Ishikawa (cell line): ENCODE data around the gene PLAGL1.

ENCODE experiments used
- CEBPB ChIP-seq: IDR thresholded peaks from 2 replicates; pipeline ENCODE4 v1.6.1; 2012
- CREB1 ChIP-seq: IDR thresholded peaks from 2 replicates; pipeline ENCODE4 v1.6.1; 2012; ENCODE audit warnings: low read depth
- EGR1 ChIP-seq: IDR thresholded peaks from 2 replicates; pipeline ENCODE4 v1.6.1; 2012
- EP300 ChIP-seq: IDR thresholded peaks from 2 replicates; pipeline ENCODE4 v1.6.1; 2012; ENCODE audit warnings: borderline replicate concordance
- FOXM1 ChIP-seq: IDR thresholded peaks from 2 replicates; pipeline ENCODE4 v1.6.1; 2012; ENCODE audit warnings: low read depth, borderline replicate concordance
- NFIC ChIP-seq: IDR thresholded peaks from 2 replicates; pipeline ENCODE4 v1.6.1; 2012
- RAD21 ChIP-seq: IDR thresholded peaks from 2 replicates; pipeline ENCODE4 v1.6.1; 2012; ENCODE audit warnings: low read depth
- TAF1 ChIP-seq: IDR thresholded peaks from 2 replicates; pipeline ENCODE4 v1.6.1; 2012; ENCODE audit warnings: low read depth, mild to moderate bottlenecking
- TCF12 ChIP-seq: IDR thresholded peaks from 2 replicates; pipeline ENCODE4 v1.6.1; 2012; ENCODE audit warnings: low read depth
- TEAD4 ChIP-seq: IDR thresholded peaks from 2 replicates; pipeline ENCODE4 v1.6.1; 2012
- YY1 ChIP-seq: IDR thresholded peaks from 2 replicates; pipeline ENCODE4 v1.6.1; 2012; ENCODE audit warnings: low read depth
- ZBTB7A ChIP-seq: IDR thresholded peaks from 2 replicates; pipeline ENCODE4 v1.6.1; 2012; ENCODE audit warnings: low read depth
- TF ChIP-seq, protein P1 (sequence below): IDR thresholded peaks from 2 replicates; pipeline ENCODE4 v1.6.1; 2012; ENCODE audit warnings: low read depth, mild to moderate bottlenecking
- TF ChIP-seq, protein P2 (sequence below): IDR thresholded peaks from 2 replicates; pipeline ENCODE4 v1.6.1; 2012
- TF ChIP-seq, protein P3 (sequence below): IDR thresholded peaks from 2 replicates; pipeline ENCODE4 v1.6.1; 2012

Gene PLAGL1

DNA sequence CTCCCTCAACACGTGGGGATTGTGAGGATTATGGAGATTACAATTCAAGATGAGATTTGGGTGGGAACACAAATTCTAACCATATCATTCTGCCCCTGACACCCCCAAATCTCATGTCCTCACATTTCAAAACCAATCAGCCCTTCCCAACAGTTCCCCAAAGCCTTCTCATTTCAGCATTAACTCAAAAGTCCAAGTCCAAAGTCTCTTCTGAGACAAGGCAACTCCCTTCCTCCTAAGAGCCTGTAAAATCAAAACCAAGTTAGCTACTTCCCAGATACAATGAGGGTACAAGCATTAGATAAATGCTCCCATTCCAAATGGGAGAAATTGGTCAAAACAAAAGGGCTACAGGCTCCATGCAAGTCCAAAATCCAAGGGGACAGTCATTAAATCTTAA, 39.6 kb upstream of the PLAGL1 start:
- no peak for TF ChIP-seq EP300
- no peak for TF ChIP-seq ZBTB7A
- TF ChIP-seq, protein P1, sequence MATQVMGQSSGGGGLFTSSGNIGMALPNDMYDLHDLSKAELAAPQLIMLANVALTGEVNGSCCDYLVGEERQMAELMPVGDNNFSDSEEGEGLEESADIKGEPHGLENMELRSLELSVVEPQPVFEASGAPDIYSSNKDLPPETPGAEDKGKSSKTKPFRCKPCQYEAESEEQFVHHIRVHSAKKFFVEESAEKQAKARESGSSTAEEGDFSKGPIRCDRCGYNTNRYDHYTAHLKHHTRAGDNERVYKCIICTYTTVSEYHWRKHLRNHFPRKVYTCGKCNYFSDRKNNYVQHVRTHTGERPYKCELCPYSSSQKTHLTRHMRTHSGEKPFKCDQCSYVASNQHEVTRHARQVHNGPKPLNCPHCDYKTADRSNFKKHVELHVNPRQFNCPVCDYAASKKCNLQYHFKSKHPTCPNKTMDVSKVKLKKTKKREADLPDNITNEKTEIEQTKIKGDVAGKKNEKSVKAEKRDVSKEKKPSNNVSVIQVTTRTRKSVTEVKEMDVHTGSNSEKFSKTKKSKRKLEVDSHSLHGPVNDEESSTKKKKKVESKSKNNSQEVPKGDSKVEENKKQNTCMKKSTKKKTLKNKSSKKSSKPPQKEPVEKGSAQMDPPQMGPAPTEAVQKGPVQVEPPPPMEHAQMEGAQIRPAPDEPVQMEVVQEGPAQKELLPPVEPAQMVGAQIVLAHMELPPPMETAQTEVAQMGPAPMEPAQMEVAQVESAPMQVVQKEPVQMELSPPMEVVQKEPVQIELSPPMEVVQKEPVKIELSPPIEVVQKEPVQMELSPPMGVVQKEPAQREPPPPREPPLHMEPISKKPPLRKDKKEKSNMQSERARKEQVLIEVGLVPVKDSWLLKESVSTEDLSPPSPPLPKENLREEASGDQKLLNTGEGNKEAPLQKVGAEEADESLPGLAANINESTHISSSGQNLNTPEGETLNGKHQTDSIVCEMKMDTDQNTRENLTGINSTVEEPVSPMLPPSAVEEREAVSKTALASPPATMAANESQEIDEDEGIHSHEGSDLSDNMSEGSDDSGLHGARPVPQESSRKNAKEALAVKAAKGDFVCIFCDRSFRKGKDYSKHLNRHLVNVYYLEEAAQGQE: no peak
- no peak for TF ChIP-seq TEAD4
- TF ChIP-seq, protein P2, sequence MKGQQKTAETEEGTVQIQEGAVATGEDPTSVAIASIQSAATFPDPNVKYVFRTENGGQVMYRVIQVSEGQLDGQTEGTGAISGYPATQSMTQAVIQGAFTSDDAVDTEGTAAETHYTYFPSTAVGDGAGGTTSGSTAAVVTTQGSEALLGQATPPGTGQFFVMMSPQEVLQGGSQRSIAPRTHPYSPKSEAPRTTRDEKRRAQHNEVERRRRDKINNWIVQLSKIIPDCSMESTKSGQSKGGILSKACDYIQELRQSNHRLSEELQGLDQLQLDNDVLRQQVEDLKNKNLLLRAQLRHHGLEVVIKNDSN: no peak
- no peak for TF ChIP-seq CREB1
- no peak for TF ChIP-seq YY1
- no peak for TF ChIP-seq EGR1
- no peak for TF ChIP-seq RAD21
- TF ChIP-seq TAF1: no peak
- no peak for TF ChIP-seq CEBPB
- TF ChIP-seq, protein P3, sequence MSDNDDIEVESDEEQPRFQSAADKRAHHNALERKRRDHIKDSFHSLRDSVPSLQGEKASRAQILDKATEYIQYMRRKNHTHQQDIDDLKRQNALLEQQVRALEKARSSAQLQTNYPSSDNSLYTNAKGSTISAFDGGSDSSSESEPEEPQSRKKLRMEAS: no peak

- TF ChIP-seq EGR1 (no peak), YY1 (no peak), TCF12 (no peak), EP300 (no peak), NFIC (no peak), CREB1 (no peak), TAF1 (no peak), FOXM1 (no peak)
- TF ChIP-seq, protein P1: no peak
- TF ChIP-seq, protein P2: no peak
These were observed 28.8 kb upstream of the PLAGL1 start for GRCh38 chr6:144036835-144037195.

DNA sequence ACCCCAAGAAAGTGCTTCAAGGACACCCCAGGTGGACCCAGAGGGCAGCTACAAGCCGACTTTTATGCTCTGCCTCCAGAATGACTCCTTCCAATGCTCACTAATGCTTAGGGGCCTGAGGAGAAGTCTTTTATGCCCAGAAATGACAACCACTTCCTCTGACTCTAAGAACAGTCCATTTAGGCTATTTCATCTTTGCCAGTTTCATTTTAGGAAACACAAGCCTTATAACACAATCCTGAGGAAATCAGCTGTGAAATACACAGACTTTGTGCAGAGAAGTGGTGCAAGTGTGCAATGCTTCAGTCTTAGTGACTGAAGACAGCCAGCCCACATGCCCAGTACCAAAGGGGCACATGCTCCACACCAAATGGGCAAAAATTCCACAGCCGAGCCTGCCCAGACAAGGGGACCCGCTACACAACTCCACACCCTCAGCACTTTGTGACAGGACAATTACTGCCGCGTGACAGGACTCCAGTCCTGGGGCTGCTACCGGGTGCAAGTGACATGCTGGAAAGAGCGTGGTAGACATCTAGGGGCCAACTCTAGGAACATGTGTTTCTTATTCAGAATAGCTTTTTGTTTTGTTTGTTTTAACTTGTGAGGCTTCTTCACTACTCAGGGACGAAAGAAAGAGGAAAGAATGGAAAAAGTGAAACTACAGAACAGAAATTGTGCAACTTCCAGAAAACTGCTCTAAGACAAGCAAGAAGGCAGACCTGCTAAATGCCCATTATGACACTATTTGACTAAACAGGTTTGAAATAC, 28.2 kb upstream of the PLAGL1 start:
- no peak for TF ChIP-seq ZBTB7A
- no peak for TF ChIP-seq RAD21
- TF ChIP-seq TCF12: no peak
- TF ChIP-seq, protein P1: no peak
- no peak for TF ChIP-seq CREB1
- no peak for TF ChIP-seq TEAD4
- TF ChIP-seq NFIC: no peak
- TF ChIP-seq, protein P3: no peak
- TF ChIP-seq, protein P2: no peak
- no peak for TF ChIP-seq CEBPB
- TF ChIP-seq YY1: no peak
- TF ChIP-seq FOXM1: no peak
- no peak for TF ChIP-seq EP300
- no peak for TF ChIP-seq EGR1
- TF ChIP-seq TAF1: no peak

DNA sequence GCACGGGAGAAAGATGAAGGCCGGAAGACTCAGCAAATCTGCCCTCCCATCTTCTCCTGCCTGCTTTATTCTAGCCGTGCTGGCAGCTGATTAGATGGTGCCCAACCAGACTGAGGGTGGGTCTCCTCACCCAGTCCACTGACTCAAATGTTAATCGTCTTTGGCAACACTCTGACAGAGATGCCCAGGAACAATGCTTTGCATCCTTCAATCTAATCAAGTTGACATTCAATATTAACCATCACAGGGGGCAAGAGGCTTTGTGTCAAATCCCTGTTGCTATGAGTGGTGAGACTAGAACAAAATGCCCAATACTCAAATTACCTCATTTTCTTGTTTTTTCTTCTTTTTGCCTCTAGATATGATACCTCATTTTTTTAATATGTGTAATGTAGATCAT, 27.4 kb upstream of the PLAGL1 start:
- TF ChIP-seq EP300 (no peak), CREB1 (no peak), FOXM1 (no peak), NFIC (no peak), RAD21 (no peak), TAF1 (no peak), TCF12 (no peak), YY1 (no peak), EGR1 (no peak)
- TF ChIP-seq, protein P3: no peak
- TF ChIP-seq, protein P2: no peak
